CD4-positive, alpha-beta T cell treated with Interleukin-6 for 4 hours (primary cell): ENCODE measurements around the gene JPH3.
"Not testable (repeated sequence)": the region's sequence is repeated elsewhere in the genome, so short reads cannot be mapped to it uniquely, and the experiment has no call there.

Experiments
- DNase-seq: peaks from one replicate; pipeline ENCODE4 v3.0.0-alpha.2; 2020; ENCODE audit warnings: mixed read lengths

Gene JPH3

DNA sequence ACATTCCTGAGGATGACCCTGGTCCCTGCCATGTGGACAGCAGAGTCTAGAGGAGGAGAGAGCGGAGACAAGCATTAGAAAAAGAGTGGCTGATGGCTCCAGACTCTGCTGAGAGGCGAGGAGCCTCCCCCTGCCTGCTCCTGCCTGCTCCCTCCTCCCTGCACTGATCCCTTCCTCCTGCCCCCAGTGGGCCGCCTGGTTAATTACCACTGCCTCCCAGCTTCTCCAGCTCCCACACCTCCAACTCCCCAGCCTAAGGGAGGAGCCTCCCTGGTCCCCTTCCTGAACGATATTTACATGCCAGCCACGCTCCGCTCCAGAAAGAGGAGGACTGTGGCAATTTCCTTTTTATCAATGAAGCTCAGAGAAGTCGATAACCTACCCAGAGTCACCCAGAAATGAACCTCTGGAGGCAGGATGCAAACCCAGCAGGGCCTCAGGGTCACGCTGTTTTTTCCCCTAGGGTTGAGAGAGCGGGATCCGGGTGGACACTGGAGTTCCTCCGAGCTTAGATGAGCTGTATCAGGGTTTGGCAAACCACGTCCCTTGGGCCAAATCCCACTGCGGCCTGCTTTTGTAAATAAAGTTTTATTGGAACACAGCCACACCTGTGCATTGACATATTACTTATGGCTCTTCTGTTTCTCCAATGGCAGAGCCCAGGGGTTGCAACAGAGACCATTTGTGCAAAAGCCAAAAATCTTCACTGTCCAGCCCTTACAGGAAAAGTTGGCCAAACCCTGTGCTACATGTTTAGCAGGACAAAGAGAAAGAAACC is 27.1 kb upstream of the JPH3 start:
- DNase-seq: no peak

DNA sequence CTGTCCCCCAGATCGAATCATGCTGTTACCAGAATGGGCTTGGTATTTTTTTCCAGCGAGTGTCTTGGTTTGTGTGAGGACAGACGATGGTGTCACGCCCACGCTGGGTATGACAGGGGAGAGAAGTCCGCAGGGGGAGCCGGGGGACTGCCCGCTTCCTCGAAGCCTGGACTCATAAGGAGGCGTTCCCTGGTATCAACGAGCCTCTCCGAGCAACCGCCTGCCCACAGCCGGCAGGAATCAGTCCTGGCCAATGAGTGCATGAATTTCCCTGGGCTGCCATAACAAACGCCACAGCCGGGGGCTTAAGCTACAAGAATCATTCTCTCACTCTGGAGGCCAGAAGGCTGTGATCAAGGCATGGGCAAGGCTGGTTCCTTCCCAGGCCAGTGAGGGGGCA is 26.1 kb upstream of the JPH3 start:
- no peak for DNase-seq

GRCh38 chr16:87578142-87578930 is 24.0 kb upstream of the JPH3 start:
- DNase-seq: not testable (repeated sequence)

DNA sequence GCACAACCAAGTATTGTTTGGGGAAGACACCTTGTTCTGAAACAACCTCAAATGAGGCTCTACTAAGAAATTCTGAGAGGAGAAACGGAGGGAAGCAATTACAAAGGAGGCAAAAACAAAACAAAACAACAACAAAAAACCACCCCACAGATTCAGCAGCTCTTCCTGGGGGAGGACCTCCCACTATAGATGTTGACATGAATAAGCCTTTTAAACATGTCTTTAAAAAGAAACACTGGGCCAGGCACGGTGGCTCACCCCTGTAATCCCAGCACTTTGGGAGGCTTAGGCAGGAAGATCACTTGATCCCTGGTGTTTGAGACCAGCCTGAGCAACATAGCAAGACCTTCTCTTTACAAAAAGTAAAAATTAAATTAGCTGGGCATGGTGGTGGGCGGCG is 22.6 kb upstream of the JPH3 start:
- DNase-seq: no peak

- DNase-seq: no peak
Observed at GRCh38 chr16:87580855-87581261, 21.4 kb upstream of the JPH3 start.

GRCh38 chr16:87581857-87582215 is 20.5 kb upstream of the JPH3 start:
- DNase-seq: no peak

DNA sequence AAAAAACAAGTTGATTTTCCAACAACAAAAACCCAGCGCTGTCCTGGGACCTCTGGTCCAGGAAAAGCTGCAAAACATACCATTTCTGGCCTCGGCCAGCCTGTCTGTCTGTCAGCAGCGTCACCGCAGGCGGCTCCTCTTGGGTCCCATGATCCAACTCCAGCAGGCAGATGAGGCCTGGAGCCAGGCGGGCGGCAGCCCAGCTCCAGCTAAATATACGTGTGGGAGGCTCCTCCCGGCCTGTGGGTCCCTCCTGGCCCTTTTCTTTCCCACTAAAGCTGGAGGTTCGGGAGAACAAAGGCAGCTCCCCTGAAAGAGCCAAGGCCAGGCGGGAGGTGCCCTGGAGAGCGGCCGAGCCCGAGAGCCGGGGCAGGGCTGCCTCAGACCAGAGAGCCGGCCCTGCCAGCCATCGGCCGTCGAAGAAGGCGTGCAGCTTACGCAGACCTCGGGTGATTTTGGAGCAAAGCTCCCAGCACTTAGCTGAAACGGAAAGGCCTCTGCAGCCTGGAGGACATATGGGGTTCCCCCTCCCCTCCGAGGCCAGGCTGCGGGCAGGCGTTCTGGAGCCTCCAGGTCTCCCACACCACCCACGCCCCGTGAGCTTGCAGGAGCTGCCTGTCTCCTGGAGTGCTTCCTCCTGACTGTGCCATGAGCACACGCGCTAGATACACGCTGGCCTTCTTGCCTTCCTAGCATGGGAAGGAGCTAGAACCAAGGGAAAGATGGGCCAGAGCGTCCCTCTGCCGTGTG is 19.9 kb upstream of the JPH3 start:
- DNase-seq: no peak

DNA sequence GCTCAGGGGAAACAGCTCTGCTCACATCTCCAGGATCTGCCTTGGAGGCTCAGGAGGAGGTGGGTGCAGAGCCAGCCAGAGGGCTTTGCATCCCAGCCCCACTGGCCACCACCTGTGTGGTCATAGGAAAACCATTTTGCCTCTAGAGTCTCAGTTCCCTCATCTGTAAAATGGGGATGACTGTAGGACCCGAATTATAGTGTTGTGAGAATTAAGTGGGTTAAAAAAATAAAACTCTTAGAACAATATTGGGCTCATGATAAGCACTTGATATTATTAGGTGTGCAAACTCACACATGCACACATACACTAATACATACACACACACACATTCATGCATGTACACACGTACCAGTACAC is 19.4 kb upstream of the JPH3 start:
- no peak for DNase-seq

DNA sequence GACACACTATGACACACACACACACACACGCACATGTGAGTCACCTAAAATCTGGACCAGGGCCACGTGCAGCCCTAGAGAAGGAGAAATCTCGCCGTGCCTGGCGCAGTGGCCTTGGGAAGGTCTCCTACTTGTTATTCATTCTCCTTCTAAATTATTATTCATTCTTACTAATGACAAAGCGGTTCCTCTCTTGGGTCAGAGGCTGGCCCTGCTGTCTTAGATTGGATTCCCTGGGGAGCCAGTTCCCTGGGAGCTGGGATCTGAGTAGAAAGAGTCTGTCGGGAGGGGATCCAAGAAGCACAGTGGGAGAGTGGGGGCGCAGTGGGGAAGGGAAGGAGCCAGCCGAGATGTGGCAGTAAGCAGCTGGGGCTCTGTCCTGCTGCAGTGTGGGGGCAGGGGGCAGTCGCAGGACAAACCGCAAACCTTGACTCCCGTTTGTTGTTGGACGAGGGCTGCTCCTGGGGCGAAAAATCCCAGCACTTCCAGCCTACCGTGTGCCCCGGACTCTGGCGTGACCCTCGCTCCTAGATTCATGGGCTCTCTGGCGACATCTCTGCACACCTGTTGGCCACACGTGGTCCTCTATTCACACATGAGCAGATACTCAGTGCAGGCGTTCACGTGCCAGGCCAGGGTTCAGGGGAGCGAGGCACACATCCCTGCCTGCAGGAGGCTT is 18.7 kb upstream of the JPH3 start:
- no peak for DNase-seq

DNA sequence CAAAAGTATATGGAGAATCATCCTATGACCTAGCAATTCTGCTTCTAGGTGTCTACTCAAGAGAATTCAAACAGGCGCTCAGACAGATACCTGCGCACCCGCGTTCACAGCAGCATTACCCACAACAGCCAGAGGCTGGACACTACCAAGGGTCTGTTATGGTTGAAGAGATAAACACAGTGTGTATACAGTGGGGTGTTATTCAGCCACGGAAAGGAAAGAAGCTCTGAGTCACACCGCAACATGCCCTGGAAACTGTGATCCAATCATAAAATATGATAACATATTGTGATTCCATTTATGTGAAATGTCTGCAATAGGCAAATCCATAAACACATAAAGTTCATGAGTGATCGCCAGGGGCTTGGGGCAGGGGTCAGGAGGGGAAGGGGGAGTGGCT is 18.0 kb upstream of the JPH3 start:
- no peak for DNase-seq

DNA sequence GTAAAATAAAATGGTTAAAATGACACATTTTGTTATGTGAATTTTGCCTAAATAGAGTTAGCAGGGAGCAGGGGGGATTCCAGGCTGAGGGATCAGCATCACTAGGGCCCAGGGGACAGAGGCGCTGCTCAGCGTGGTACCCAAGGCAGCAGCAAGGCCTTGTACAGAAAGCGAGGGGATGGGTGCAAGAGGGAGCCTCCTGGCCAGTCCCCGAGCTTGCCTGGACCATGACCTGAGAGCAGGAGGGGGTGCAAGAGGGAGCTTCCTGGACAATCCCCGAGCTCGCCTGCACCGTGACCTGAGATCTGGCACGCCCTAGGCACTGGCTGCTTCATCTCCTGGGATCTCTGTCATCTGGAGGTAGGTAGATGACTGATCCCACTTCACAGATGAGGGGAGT is 17.3 kb upstream of the JPH3 start:
- DNase-seq: no peak

DNA sequence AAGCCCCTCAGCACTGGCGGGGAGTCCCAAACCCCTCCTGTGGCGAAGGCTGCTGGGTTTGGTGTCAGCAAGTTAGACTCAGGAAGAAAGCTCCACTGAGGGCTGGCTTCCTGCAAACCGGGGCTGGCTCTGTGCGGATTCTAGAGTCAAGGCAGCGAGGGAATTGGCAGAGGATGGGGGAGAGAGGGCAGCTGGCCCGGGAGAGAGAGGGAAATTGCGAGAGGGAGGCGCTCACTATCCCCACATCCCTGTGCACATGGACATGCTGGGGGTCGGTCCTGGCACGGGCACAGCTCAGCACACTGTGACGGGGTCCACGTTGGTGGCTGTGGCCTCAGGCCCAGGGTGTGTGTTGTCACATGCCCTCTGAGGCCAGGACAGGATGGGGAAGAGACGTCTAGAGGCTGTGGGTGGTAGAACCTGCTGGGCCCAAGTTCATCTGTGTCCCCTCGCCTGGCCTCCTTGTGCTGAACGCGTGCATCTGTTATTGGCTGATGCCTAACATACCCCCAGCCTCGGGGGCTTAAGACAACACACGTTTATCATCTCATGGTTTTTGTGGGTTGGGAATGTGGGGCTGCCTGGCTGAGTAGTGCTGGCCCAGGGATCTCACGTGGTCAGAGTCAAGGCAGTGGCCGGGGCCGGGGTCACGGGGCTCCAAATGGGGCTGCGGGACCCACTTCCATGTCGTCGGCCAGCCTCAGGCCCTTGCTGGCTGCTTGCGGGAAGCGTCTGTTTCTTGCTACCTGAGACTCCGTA is 16.7 kb upstream of the JPH3 start:
- DNase-seq: no peak

GRCh38 chr16:87586201-87586782 is 16.0 kb upstream of the JPH3 start:
- no peak for DNase-seq

DNA sequence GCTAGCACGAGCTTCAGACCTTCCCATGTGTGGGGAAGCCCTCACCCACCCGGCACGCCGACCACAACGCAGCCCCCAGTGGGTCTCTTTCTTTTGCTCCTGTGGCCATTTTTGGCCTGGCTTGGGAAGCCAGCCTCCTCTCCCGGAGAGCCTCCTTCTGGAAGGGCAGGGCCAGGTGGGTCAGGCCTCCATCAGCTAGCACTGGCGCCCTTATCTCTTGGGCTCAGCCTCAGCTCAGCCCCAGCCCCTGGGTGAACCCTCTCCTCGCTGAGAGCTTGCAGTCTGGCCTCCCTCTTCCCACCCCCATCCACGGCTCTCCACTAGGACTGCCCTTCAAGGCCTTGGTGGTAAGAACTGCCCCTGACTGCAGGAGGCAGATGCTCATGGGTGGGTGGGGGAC is 14.7 kb upstream of the JPH3 start:
- DNase-seq: no peak

DNA sequence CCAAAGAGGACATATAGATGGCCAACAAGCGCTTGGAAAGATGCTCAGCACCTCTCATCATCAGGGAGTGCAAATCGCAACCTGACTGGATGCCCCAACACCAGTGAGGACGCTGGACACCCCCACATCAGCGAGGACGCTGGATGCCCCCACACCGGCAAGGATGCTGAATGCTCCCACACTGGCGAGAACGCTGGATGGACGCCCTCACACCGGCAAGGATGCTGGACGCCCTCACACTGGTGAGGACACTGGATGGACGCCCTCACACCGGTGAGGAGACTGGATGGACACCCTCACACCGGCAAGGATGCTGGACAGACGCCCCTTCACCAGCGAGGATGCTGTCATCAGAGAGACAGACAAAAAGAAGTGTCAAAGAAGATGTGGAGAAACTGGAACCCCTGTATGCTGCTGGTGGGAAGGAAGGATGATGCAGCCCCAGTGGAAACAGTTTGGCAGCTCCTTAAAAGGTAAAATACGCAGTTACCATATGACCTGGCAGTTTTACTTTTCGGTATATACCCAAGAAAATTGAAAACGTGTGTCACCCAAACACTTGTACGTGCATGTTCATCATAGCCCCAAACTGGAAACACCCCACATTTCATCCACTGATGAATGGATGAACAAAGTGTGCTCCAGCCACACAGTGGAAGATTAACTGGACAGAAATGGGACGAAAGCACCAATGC is 10.1 kb upstream of the JPH3 start:
- no peak for DNase-seq

DNA sequence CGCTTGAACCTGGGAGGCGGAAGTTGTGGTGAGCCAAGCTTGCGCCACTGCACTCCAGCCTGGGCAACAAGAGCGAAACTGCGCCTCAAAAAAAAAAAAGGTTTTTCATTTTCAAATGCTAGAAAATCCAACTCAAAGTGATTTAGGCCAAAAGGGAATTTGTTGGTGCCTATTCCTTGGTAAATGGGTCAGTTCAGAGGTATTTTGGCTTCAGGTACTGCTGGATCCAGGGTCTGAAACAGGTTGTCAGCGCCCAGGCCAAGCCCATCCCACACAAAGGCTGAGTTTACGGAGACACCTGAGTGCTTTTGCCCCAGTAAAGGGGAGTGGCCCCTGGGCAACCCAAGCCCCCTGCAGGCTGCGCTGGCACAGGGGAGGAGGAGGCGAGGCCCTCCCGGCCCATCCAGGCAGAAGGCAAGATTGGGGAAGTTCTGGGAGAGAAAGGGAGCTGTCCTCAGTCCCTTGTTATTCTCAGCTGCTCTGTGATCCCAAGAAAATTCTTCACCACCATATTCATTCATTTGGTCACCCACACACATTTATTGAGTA is 8.5 kb upstream of the JPH3 start:
- no peak for DNase-seq

GRCh38 chr16:87595712-87596111 is 6.6 kb upstream of the JPH3 start:
- DNase-seq: no peak

DNA sequence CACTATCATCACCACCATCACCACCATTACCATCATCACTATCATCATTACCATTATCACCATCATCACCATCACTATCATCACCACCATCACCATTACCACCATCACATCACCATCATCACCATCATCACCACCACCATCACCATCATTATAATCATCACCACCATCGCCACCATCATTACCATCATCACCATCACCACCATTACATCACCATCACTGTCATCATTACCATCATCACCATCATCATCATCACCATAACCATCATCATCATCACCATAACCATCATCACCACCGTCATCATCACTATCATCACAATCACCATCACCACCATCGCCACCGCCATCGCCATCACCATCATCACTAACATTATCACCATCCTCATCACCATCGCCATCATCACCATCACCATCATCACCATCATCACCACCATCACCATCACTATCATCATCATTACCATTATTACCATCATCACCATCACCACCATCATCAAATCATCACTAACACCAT is 4.9 kb upstream of the JPH3 start:
- DNase-seq: no peak

GRCh38 chr16:87598431-87598830 is 3.9 kb upstream of the JPH3 start:
- DNase-seq: no peak

GRCh38 chr16:87600246-87600645 is 2.1 kb upstream of the JPH3 start:
- no peak for DNase-seq

- no peak for DNase-seq
Observed at GRCh38 chr16:87601401-87601981, 817 bp upstream of the JPH3 start.
